Astrocyte (in vitro differentiated cells and primary cell): ENCODE data around the gene MZT2B.
"Not testable (repeated sequence)": the region's sequence is repeated elsewhere in the genome, so short reads cannot be mapped to it uniquely, and the experiment has no call there.

Experiments
- CTCF ChIP-seq: IDR thresholded peaks from 2 replicates; pipeline ENCODE4 v1.5.1; 2011; ENCODE audit warnings: low read depth, mild to moderate bottlenecking, inconsistent platforms, low read length, moderate library complexity; ENCODE audit not compliant: insufficient read depth
- EZH2 ChIP-seq: IDR thresholded peaks from 2 replicates; pipeline ENCODE4 v1.6.1; 2012; ENCODE audit warnings: mild to moderate bottlenecking, low read length, inconsistent platforms; ENCODE audit not compliant: insufficient read depth

- TF ChIP-seq CTCF, EZH2: not testable (repeated sequence)
These were observed 907 bp downstream of the MZT2B start for GRCh38 chr2:130182826-130183511.
